Astrocyte (in vitro differentiated cells and primary cell): ENCODE data around the gene COL24A1. TPM values are rescaled to one million over a fixed set of nuclear protein-coding genes. Genes with fewer than 3 reads are reported as not detected.

Source experiments
- DNase-seq: peaks from one replicate; pipeline ENCODE4 v3.0.0-alpha.2; 2010; ENCODE audit warnings: low read depth
- FAIRE-seq: peaks from 2 replicates; lab custom pipeline; 2011; peaks lifted over from hg19 to GRCh38; lab: Jason Lieb, UNC
- H2AFZ ChIP-seq: 2 replicates; pipeline ENCODE4 v1.6.0; 2012; ENCODE audit warnings: low read depth, low read length, inconsistent platforms
- H3K27ac ChIP-seq: 2 replicates; pipeline ENCODE4 v1.5.1; 2011; ENCODE audit warnings: low read depth, low read length, inconsistent platforms
- H3K27me3 ChIP-seq: 2 replicates; pipeline ENCODE4 v1.6.0; 2011; ENCODE audit warnings: low read length, inconsistent platforms; ENCODE audit not compliant: insufficient read depth
- H3K36me3 ChIP-seq: 2 replicates; pipeline ENCODE4 v1.5.1; 2011; ENCODE audit warnings: low read length, inconsistent platforms; ENCODE audit not compliant: insufficient read depth
- H3K4me1 ChIP-seq: 2 replicates; pipeline ENCODE4 v1.5.1; 2011; ENCODE audit warnings: low read length, inconsistent platforms; ENCODE audit not compliant: insufficient read depth
- H3K4me2 ChIP-seq: 2 replicates; pipeline ENCODE4 v1.6.0; 2012; ENCODE audit warnings: low read length, inconsistent platforms
- H3K4me3 ChIP-seq: 2 replicates; pipeline ENCODE4 v1.5.1; 2011; ENCODE audit warnings: low read depth, mild to moderate bottlenecking, low read length, inconsistent platforms; ENCODE audit not compliant: insufficient read depth
- H3K79me2 ChIP-seq: 2 replicates; pipeline ENCODE4 v1.6.0; 2012; ENCODE audit warnings: mild to moderate bottlenecking, low read length, inconsistent platforms; ENCODE audit not compliant: insufficient read depth
- H3K9ac ChIP-seq: 2 replicates; pipeline ENCODE4 v1.6.0; 2012; ENCODE audit warnings: mild to moderate bottlenecking, low read length, inconsistent platforms
- H3K9me3 ChIP-seq: 2 replicates; pipeline ENCODE4 v1.5.1; 2012; ENCODE audit warnings: low read depth, mild to moderate bottlenecking, low read length, inconsistent platforms; ENCODE audit not compliant: insufficient read depth
- H4K20me1 ChIP-seq: 2 replicates; pipeline ENCODE4 v1.6.0; 2012; ENCODE audit warnings: low read length, inconsistent platforms; ENCODE audit not compliant: insufficient read depth
- H3K27ac Mint-ChIP-seq: one replicate; pipeline ENCODE4 v1.8.0; 2021; ENCODE audit warnings: mild to moderate bottlenecking, mixed read lengths; ENCODE audit not compliant: unreplicated experiment
- H3K27me3 Mint-ChIP-seq: one replicate; pipeline ENCODE4 v1.8.0; 2021; ENCODE audit warnings: low read depth, mixed read lengths; ENCODE audit not compliant: unreplicated experiment
- H3K36me3 Mint-ChIP-seq: one replicate; pipeline ENCODE4 v1.8.0; 2021; ENCODE audit warnings: low read depth, mixed read lengths; ENCODE audit not compliant: unreplicated experiment
- H3K4me1 Mint-ChIP-seq: one replicate; pipeline ENCODE4 v1.8.0; 2021; ENCODE audit warnings: low read depth, mixed read lengths; ENCODE audit not compliant: unreplicated experiment
- H3K4me3 Mint-ChIP-seq: one replicate; pipeline ENCODE4 v1.8.0; 2021; ENCODE audit warnings: mild to moderate bottlenecking, moderate library complexity, mixed read lengths; ENCODE audit not compliant: unreplicated experiment
- H3K9me3 Mint-ChIP-seq: one replicate; pipeline ENCODE4 v1.8.0; 2021; ENCODE audit warnings: mild to moderate bottlenecking, mixed read lengths; ENCODE audit not compliant: unreplicated experiment
- CTCF ChIP-seq: IDR thresholded peaks from 2 replicates; pipeline ENCODE4 v1.5.1; 2011; ENCODE audit warnings: low read depth, mild to moderate bottlenecking, inconsistent platforms, low read length, moderate library complexity; ENCODE audit not compliant: insufficient read depth
- EZH2 ChIP-seq: IDR thresholded peaks from 2 replicates; pipeline ENCODE4 v1.6.1; 2012; ENCODE audit warnings: mild to moderate bottlenecking, low read length, inconsistent platforms; ENCODE audit not compliant: insufficient read depth
- total RNA-seq: library from RNA; stranded (reverse); gene quantifications from 2 replicates; pipeline ENCODE4 v1.2.1, GENCODE V29; 2021

Gene COL24A1
- total RNA-seq, 1 donor from 2014 or later = 5.6 TPM

GRCh38 chr1:86035101-86035500 lies 121.5 kb downstream of the COL24A1 start:
- H4K20me1 ChIP-seq = no peaks in the 10 kb centered on the region
- H3K4me2 ChIP-seq = no peak overlapping the region
- no peak for DNase-seq
- no peaks in the 10 kb centered on the region for H3K4me1 ChIP-seq
- no peak for FAIRE-seq
- no peak overlapping the region for H3K9ac ChIP-seq
- no peaks in the 10 kb centered on the region for H3K36me3 ChIP-seq
- H3K9me3 Mint-ChIP-seq = no peaks in the 10 kb centered on the region
- no peak overlapping the region for H3K4me3 Mint-ChIP-seq
- H2AFZ ChIP-seq = no peak overlapping the region
- no peaks in the 10 kb centered on the region for H3K9me3 ChIP-seq
- H3K27ac Mint-ChIP-seq = no peak overlapping the region
- TF ChIP-seq CTCF = no peak
- no peak for TF ChIP-seq EZH2
- H3K27me3 Mint-ChIP-seq = no peaks in the 10 kb centered on the region
- no peak overlapping the region for H3K4me3 ChIP-seq
- H3K4me1 Mint-ChIP-seq = no peaks in the 10 kb centered on the region
- no peaks in the 10 kb centered on the region for H3K79me2 ChIP-seq
- no peaks in the 10 kb centered on the region for H3K27me3 ChIP-seq
- H3K27ac ChIP-seq = no peak overlapping the region
- no peaks in the 10 kb centered on the region for H3K36me3 Mint-ChIP-seq

- DNase-seq (no peak), FAIRE-seq (no peak)
- Mint-ChIP-seq H3K36me3 (peaks cover 8% of the 10 kb centered on the region), H3K27me3 (no peaks in the 10 kb centered on the region), H3K4me1 (peaks cover 2% of the 10 kb centered on the region), H3K4me3 (no peak overlapping the region), H3K27ac (no peak overlapping the region), H3K9me3 (peaks cover 4% of the 10 kb centered on the region)
- Histone ChIP-seq H4K20me1 (no peaks in the 10 kb centered on the region), H3K4me2 (no peak overlapping the region), H3K9me3 (no peaks in the 10 kb centered on the region), H3K9ac (no peak overlapping the region), H2AFZ (no peak overlapping the region), H3K27me3 (no peaks in the 10 kb centered on the region), H3K4me1 (no peaks in the 10 kb centered on the region), H3K4me3 (no peak overlapping the region), H3K27ac (no peak overlapping the region), H3K36me3 (no peaks in the 10 kb centered on the region), H3K79me2 (no peaks in the 10 kb centered on the region)
- TF ChIP-seq CTCF (no peak), EZH2 (no peak)
These were observed 126.4 kb downstream of the COL24A1 start for GRCh38 chr1:86030180-86030579.

GRCh38 chr1:86018283-86018923 lies 138.2 kb downstream of the COL24A1 start:
- Histone ChIP-seq H2AFZ (no peak overlapping the region), H3K4me2 (no peak overlapping the region), H3K4me1 (no peaks in the 10 kb centered on the region), H3K27me3 (no peaks in the 10 kb centered on the region), H3K36me3 (no peaks in the 10 kb centered on the region), H3K27ac (no peak overlapping the region), H4K20me1 (no peaks in the 10 kb centered on the region), H3K9ac (no peak overlapping the region), H3K4me3 (no peak overlapping the region), H3K79me2 (no peaks in the 10 kb centered on the region), H3K9me3 (no peaks in the 10 kb centered on the region)
- no peaks in the 10 kb centered on the region for H3K27me3 Mint-ChIP-seq
- no peak overlapping the region for H3K4me3 Mint-ChIP-seq
- peaks cover 2% of the 10 kb centered on the region for H3K36me3 Mint-ChIP-seq
- H3K4me1 Mint-ChIP-seq = no peaks in the 10 kb centered on the region
- H3K27ac Mint-ChIP-seq = no peak overlapping the region
- TF ChIP-seq EZH2 (no peak), CTCF (peak; percentile 90)
- DNase-seq (no peak), FAIRE-seq (no peak)
- H3K9me3 Mint-ChIP-seq = no peaks in the 10 kb centered on the region
